Stimulated activated naive CD4-positive, alpha-beta T cell (primary cell): ENCODE results near the gene LPP.

Experiments used
- DNase-seq, 6 experiments: peaks; one replicate each; lab custom pipeline; 2025; lab: John Stamatoyannopoulos, UW

LPP gene

DNA sequence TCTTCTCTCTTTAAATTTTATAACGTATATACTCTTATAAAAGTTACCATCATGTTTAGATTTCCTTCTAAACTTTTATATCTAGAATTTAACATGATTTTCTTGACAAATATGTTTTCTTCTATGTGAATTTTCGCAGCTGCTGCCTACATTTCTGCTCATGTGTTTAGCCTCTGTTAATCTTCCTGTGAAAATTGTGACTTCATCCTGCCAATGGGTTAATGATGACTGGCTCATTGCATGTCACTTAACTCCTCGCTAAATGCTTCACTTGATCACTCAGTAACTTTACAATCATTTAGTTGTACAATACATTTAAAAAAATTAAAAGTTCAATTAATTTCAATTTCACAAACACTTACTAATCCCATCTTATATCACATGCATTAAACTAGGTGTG lies 178.1 kb downstream of the LPP start:
- DNase-seq, result no peak

DNA sequence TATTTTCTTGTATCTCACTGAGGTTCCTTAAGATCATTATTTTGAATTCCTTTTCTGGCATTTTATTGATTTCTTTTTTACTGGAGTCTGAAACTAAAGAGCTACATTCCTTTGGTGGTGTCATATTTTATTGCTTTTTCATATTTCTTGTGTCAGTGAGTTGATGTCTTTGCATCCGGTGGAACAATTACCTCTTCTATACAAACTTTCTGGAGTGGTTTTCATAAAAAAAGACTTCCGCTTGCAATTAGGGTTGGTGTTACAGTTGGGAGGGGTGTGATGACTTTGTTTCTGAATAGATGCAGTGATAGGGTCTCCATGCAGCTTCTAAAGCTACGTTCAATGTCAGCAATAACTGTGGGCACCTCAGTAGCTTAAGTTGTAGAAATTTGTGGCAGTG lies 181.7 kb downstream of the LPP start:
- no peak for DNase-seq

GRCh38 chr3:188336178-188336577 lies 182.2 kb downstream of the LPP start:
- DNase-seq, result no peak

GRCh38 chr3:188337232-188337631 lies 183.3 kb downstream of the LPP start:
- no peak for DNase-seq

DNA sequence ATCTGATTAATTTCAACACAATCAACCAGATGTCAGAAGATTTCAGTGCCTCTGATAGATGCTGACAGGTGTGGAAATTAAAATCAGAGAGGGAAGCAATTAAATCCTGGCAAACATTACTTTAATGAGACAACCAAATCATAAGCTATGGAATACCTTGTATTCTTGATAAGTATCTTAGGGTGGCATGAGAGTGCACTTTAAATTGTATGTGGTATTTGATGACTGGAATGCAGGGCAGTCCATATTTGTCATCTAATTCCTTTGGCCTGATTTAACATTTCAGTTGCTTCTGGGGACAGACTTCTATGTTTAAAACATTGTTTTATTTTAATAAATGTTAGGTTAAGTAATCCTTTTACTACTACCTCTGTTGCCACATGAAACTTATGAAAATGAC lies 184.1 kb downstream of the LPP start:
- DNase-seq, result no peak

DNA sequence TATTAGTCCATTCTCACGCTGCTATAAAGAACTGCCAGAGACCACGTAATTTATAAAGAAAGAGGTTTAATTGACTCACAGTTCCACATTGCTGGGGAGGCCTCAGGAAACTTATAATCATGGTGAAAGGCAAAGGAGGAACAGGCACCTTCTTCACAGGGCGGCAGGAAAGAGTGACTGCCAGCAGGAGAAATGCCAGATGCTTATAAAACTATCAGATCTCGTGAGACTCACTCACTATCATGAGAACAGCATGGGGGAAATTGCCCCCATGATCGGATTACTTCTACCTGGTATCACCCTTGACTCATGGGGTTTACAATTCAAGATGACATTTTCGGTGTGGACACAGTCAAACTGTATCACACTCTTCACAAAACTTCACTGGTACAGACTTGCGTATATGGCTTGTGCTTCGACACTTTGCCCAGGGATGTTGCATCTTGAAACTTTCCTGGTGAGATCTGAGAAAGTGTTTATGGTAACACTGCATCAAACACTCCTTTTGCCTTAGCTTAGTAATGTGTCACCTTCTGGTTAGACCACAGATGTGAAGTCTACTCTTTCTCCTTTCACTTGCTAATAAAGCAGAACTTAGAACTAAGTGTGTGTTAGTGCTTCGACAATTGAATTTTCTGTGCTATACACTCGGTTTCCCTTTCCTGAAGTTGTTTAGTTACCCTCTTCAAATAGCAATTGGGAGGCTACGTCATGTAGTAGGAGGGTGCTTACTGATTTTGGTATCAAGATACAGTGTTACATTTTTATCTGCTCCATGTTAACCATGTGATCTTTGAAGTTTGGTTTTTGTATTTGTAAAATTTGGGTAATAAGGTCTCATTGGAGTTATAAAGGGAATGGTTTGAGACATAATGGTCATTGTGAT lies 185.7 kb downstream of the LPP start:
- no peak for DNase-seq

DNA sequence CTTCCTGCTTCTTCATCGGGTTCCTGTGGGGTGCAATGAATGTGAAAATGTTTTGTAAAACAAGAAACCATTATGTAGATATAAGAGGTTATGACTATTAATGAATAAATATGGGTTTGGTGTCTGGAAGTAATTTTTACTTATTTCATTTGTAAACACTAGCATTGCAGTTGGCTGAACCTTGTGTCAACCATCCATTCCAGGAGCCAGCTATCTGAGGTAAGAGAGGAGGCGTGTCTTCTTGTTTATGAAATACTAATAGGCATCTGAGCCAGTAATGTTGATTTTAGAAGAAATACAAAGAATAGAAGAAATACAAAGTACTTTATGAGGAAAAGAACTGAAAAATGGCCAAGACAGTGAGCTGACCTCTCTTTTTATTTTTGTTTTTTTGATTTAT lies 187.5 kb downstream of the LPP start:
- no peak for DNase-seq

GRCh38 chr3:188342991-188343732 lies 189.2 kb downstream of the LPP start:
- DNase-seq, result no peak

DNA sequence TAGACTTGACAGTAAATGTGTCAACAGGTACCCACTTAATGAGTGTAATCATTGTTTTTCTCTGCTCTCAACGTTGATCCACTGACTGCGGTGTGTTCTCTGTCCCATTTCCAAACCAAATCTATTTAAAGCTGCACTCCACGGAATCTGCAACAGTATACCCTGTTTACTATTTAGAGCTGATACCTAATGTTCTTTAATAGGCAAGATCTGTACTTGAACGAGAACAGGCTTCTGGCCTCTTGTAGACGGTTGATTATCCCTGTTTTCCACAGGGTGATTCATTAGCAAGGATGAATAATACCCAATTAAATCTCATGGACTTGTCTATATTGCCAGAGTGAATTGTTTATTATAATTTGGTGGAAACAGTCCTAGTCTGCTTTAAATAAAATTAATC lies 189.9 kb downstream of the LPP start:
- no peak for DNase-seq

DNA sequence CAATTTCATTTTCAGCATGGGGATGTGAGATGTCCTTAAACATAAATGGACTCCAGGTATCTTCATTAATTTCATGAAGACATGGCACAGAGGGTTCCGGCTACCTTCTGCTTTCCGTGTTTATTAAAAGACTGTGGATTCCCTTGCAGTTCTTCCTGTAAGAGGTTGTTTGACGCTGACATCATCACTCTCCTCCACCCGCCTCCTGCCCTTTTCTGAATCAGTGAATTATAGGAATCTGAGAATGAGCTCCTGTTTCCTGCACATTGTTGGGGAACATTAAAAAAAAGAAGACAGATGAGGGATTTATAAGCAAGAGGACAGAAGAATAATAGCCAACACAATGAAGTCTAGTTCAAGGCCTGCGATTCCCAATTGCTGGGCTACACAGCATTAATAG lies 191.3 kb downstream of the LPP start:
- DNase-seq, result no peak

GRCh38 chr3:188348435-188349244 lies 194.7 kb downstream of the LPP start:
- no peak for DNase-seq

- DNase-seq, result no peak
These were observed 195.5 kb downstream of the LPP start for GRCh38 chr3:188349351-188349901.

DNA sequence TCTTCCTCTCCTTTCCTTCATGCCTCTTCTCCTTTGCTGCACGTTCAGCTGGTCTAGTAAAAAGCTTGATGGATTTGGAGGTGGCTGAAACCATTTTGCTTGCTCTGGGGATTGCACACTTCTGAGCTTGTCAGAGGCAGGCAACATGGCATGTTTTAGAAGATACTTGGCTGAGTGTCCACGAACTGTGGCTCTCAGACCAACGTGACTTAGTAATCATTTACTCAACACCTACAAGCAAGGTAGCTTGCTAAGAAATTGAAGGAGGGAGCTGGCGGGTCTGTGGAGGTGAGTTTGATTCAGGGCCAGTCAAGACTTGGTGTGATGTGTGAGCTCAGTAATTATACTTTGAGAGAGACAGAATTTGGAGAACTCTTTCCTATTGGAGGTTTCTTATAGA lies 196.0 kb downstream of the LPP start:
- DNase-seq, result no peak

- DNase-seq, result no peak
These were observed 197.0 kb downstream of the LPP start for GRCh38 chr3:188350961-188351360.

GRCh38 chr3:188351648-188352047 lies 197.7 kb downstream of the LPP start:
- DNase-seq, result no peak

- no peak for DNase-seq
These were observed 198.4 kb downstream of the LPP start for GRCh38 chr3:188352196-188352927.

DNA sequence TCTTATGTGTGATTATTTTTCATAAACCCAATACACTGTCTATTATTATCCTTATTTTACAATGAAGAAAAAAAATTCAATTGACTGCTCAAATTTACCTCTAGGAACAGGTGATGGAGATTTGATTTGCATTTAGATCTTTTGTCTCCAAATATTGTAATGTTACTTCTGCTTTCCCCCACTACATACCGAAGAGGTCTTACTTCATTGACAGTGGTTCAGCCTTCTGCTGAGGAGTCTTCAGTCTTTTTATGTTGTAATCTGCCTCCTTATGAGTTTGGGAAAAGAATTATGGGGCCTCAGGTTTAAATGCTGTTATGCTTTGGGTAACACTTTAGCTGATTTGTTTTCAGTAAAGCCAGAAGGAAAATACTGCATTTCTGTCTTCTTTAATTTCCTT lies 199.5 kb downstream of the LPP start:
- no peak for DNase-seq

DNA sequence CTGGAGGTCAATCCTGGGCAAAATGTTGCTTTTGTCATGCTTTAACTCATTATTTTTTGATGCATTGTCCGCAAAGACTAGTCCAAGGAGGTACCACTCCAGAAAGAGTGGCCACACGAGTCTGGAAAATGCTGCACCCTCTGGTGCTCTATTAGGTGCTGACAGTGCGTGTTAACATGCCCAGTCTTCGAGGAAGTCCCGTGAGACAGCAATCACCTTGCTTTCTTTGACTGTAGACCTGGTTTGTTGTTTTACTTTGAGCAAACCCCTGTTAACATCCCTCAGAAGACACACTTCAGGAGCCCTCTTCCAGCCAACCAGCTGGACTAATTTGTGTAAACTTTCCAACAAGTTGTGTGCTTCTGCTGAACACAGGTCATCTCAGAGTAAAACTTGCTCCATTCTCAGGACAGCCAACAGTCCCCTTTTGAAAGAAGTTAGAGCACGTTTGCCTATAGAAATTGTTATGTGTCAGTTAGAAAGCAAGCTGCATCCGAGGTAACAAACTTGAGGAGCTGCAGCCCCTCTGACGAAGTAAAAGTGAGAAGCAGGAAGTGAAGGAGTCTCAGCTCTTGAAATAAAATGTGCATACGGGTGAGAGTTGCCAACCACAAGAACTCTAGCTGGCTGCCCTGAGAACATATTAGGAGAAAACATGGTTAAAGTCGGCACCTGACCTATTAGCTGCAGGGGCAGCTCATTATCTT lies 205.0 kb downstream of the LPP start:
- DNase-seq, result peak in 3 of 6 experiments; percentile 19 to 49 (median 37)

DNA sequence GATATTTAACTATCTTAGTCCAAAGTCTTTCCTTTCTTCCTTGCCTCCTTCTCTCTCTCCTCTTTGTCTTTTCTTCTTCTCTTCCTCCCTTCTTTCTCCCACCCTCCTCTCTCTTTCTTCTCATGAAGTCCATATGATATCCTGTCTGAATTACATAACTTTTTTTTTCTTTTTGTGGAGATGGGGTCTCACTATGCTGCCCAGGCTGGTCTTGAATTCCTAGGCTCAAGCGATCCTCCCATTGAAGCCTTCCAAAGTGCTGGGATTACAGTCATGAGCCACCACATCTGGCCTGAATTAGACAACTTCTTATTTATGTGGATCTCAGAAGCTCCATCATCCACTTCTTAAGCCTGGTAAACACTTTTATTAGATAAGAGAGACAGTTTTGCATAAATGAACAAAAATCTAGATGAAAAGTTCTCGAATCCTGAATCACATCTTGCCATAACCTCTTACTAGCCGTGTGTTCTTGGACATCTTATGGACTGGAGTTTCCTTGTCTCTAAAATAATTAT lies 206.5 kb downstream of the LPP start:
- no peak for DNase-seq

GRCh38 chr3:188361888-188362287 lies 207.9 kb downstream of the LPP start:
- DNase-seq, result no peak

- no peak for DNase-seq
These were observed 208.5 kb downstream of the LPP start for GRCh38 chr3:188362405-188362831.
